ENCODE measurements around the gene PAFAH1B2.

The PAFAH1B2 gene

DNA sequence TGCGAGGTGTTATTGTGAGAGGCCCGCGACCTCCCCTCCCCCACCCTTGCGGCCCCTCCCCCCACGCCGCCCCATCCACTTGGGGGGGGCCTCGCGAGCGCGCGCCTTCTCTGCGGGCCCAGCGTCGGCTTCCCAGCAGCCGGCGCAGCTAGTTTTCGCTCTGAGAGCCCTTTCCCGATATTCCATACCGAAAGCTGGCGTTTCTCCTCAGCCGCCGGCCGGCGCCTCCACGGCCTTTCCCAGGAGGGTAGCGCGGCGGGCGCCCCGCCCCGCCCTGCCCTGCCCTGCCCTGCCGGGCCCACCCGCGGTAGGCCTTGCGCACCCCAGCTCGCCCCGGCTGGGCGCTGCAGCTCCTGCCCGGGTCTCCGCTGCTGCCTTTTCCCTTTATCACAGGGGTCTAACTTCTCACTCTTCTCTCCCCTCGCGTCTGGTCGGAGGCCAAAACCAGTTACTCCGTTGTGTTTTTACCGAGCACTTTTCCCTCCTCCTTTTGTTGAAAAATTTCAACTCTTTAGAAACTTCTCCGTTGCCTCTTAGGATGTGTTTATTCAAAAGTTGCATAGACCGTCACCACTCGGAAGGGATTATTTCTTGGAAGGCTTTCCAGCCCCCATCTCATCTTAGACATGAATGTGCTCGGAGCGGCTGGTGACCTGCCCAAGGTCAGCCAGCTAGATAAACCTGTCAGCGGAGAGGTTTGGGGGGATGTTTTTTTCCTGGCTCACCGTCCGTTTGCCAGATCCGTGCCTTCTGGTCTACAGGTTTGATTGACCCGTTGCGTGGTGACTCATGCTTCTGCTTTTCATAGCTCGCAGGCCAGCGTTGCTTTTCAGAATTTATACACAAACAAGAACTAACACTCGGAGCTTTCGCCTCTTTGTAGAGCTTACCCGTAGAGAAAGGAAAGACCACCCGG lies 648 bp downstream of the PAFAH1B2 start:
- H3K23ac ChIP-seq (ENCODE audit: low read depth, low read length, poor library complexity) = peak overlapping the region; percentile 99
- peak overlapping the region; percentile 46 for H2BK15ac ChIP-seq (ENCODE audit: low read length)
- peak overlapping the region; percentile 97 for H3K14ac ChIP-seq (ENCODE audit: low read length)
- peak overlapping the region; percentile 95 for H2AFZ ChIP-seq (ENCODE audit: low read length)
- no peak overlapping the region for H4K8ac ChIP-seq (ENCODE audit: low read depth, low read length)
- H2BK12ac ChIP-seq (ENCODE audit: low read length) = no peak overlapping the region
- H3K4me1 ChIP-seq (ENCODE audit: control insufficient read depth in 2 of 2, insufficient read depth in 1 of 2, low read depth in 1 of 2, low read length in 2 of 2) = peaks cover 3 to 4% of the 10 kb centered on the region in 2 donors
- peak overlapping the region; percentile 94 for H2BK5ac ChIP-seq (ENCODE audit: low read length)
- H3K4ac ChIP-seq (ENCODE audit: low read length) = no peak overlapping the region
- no CpG with 5 or more reads among the region's 62 CpGs for WGBS, 2 donors (ENCODE audit: extremely low coverage in 2 of 2, insufficient read length in 2 of 2, insufficient replicate concordance in 1 of 2)
- H2AK5ac ChIP-seq (ENCODE audit: low read depth, low read length) = peak overlapping the region; percentile 81
- peak overlapping the region; percentile 89 for H3K27ac ChIP-seq (replicated peaks; ENCODE audit: low read length)
- no peak overlapping the region for H4K91ac ChIP-seq (ENCODE audit: low read depth, low read length, poor library complexity)
- H3K79me1 ChIP-seq (ENCODE audit: low read depth, low read length) = peaks cover 5% of the 10 kb centered on the region
- peak overlapping the region; percentile 73 to 86 for H3K4me3 ChIP-seq (ENCODE audit: low read length in 2 of 2)
- H2BK120ac ChIP-seq (ENCODE audit: low read depth, low read length) = peak overlapping the region; percentile 61
- H3K27me3 ChIP-seq (ENCODE audit: control insufficient read depth in 3 of 3, insufficient read depth in 3 of 3, low read depth in 1 of 3, low read length in 3 of 3) = no peaks in the 10 kb centered on the region
- H3K9ac ChIP-seq (ENCODE audit: low read depth, low read length, poor library complexity) = peak overlapping the region; percentile 93
- H3K9me3 ChIP-seq (replicated peaks in 1 of 2; ENCODE audit: control insufficient read depth in 2 of 2, insufficient read depth in 1 of 2, low read depth in 1 of 2, low read length in 2 of 2) = no peaks in the 10 kb centered on the region
- H3K36me3 ChIP-seq (replicated peaks in 1 of 2; ENCODE audit: control insufficient read depth in 2 of 2, insufficient read depth in 2 of 2, low read length in 2 of 2) = peaks cover 7 to 37% of the 10 kb centered on the region in 2 donors
- H3K4me2 ChIP-seq (ENCODE audit: insufficient read depth, low read length, poor library complexity, severe bottlenecking) = peak overlapping the region; percentile 72
- peak overlapping the region; percentile 100 for H3K18ac ChIP-seq (ENCODE audit: low read length)
- peak; percentile 3 for DNase-seq (ENCODE audit: low spot score)

DNA sequence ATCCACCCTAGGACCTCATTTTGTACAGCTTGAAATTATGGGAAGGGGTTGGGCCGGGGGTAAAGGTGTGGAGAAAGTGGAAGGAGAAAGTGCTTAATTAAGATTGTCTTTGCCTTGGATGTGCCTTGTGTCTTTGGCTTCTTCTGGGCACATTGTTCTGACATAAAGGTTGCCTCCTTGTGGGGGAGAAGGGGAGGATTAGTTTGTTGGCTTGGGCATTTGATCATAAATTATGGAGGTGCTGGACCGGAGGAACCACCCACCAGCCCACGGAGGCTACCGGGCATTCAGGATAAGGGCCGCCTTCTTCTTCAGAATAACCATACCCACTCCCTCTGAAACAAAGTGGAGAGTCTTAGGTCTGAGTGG lies 1.3 kb downstream of the PAFAH1B2 start:
- H3K27ac ChIP-seq (replicated peaks; ENCODE audit: low read length) = no peak overlapping the region
- DNase-seq (ENCODE audit: low spot score) = peak; percentile 4
- no CpG with 5 or more reads among the region's 5 CpGs for WGBS, 2 donors (ENCODE audit: extremely low coverage in 2 of 2, insufficient read length in 2 of 2, insufficient replicate concordance in 1 of 2)

GRCh38 chr11:117146521-117146920 lies 2.4 kb downstream of the PAFAH1B2 start:
- Histone ChIP-seq H2BK120ac (ENCODE audit: low read depth, low read length) (no peak overlapping the region), H3K4me2 (ENCODE audit: insufficient read depth, low read length, poor library complexity, severe bottlenecking) (no peak overlapping the region), H4K91ac (ENCODE audit: low read depth, low read length, poor library complexity) (no peak overlapping the region), H4K8ac (ENCODE audit: low read depth, low read length) (no peak overlapping the region), H2AK5ac (ENCODE audit: low read depth, low read length) (no peak overlapping the region), H2BK5ac (ENCODE audit: low read length) (no peak overlapping the region), H2BK15ac (ENCODE audit: low read length) (no peak overlapping the region), H3K4me1 (ENCODE audit: control insufficient read depth in 2 of 2, insufficient read depth in 1 of 2, low read depth in 1 of 2, low read length in 2 of 2) (peaks cover 3 to 4% of the 10 kb centered on the region in 2 donors), H3K4ac (ENCODE audit: low read length) (no peak overlapping the region), H3K9ac (ENCODE audit: low read depth, low read length, poor library complexity) (no peak overlapping the region), H3K18ac (ENCODE audit: low read length) (no peak overlapping the region), H3K9me3 (replicated peaks in 1 of 2; ENCODE audit: control insufficient read depth in 2 of 2, insufficient read depth in 1 of 2, low read depth in 1 of 2, low read length in 2 of 2) (no peaks in the 10 kb centered on the region), H3K79me1 (ENCODE audit: low read depth, low read length) (peaks cover 5% of the 10 kb centered on the region), H3K36me3 (replicated peaks in 1 of 2; ENCODE audit: control insufficient read depth in 2 of 2, insufficient read depth in 2 of 2, low read length in 2 of 2) (peaks cover 7 to 48% of the 10 kb centered on the region in 2 donors), H3K27ac (replicated peaks; ENCODE audit: low read length) (no peak overlapping the region), H3K14ac (ENCODE audit: low read length) (no peak overlapping the region), H3K23ac (ENCODE audit: low read depth, low read length, poor library complexity) (no peak overlapping the region), H2BK12ac (ENCODE audit: low read length) (no peak overlapping the region), H3K4me3 (ENCODE audit: low read length in 2 of 2) (no peak overlapping the region), H3K27me3 (ENCODE audit: control insufficient read depth in 3 of 3, insufficient read depth in 3 of 3, low read depth in 1 of 3, low read length in 3 of 3) (no peaks in the 10 kb centered on the region), H2AFZ (ENCODE audit: low read length) (no peak overlapping the region)
- no CpG with 5 or more reads among the region's 10 CpGs for WGBS, 2 donors (ENCODE audit: extremely low coverage in 2 of 2, insufficient read length in 2 of 2, insufficient replicate concordance in 1 of 2)
- DNase-seq (ENCODE audit: low spot score) = no peak

More for the DNA sequence above, 1.3 kb downstream of the PAFAH1B2 start:
- H2BK15ac ChIP-seq (ENCODE audit: low read length) = no peak overlapping the region
- peaks cover 7 to 43% of the 10 kb centered on the region in 2 donors for H3K36me3 ChIP-seq (replicated peaks in 1 of 2; ENCODE audit: control insufficient read depth in 2 of 2, insufficient read depth in 2 of 2, low read length in 2 of 2)
- H4K8ac ChIP-seq (ENCODE audit: low read depth, low read length) = no peak overlapping the region
- H3K79me1 ChIP-seq (ENCODE audit: low read depth, low read length) = peaks cover 5% of the 10 kb centered on the region
- peak overlapping the region; percentile 73 to 86 for H3K4me3 ChIP-seq (ENCODE audit: low read length in 2 of 2)
- no peaks in the 10 kb centered on the region for H3K27me3 ChIP-seq (ENCODE audit: control insufficient read depth in 3 of 3, insufficient read depth in 3 of 3, low read depth in 1 of 3, low read length in 3 of 3)
- H2AFZ ChIP-seq (ENCODE audit: low read length) = no peak overlapping the region
- no peak overlapping the region for H3K23ac ChIP-seq (ENCODE audit: low read depth, low read length, poor library complexity)
- H3K9ac ChIP-seq (ENCODE audit: low read depth, low read length, poor library complexity) = no peak overlapping the region
- no peak overlapping the region for H2BK5ac ChIP-seq (ENCODE audit: low read length)
- no peak overlapping the region for H2BK12ac ChIP-seq (ENCODE audit: low read length)
- H3K4ac ChIP-seq (ENCODE audit: low read length) = no peak overlapping the region
- H3K4me2 ChIP-seq (ENCODE audit: insufficient read depth, low read length, poor library complexity, severe bottlenecking) = peak overlapping the region; percentile 72
- H3K14ac ChIP-seq (ENCODE audit: low read length) = no peak overlapping the region
- peaks cover 3 to 4% of the 10 kb centered on the region in 2 donors for H3K4me1 ChIP-seq (ENCODE audit: control insufficient read depth in 2 of 2, insufficient read depth in 1 of 2, low read depth in 1 of 2, low read length in 2 of 2)
- no peak overlapping the region for H2BK120ac ChIP-seq (ENCODE audit: low read depth, low read length)
- no peak overlapping the region for H4K91ac ChIP-seq (ENCODE audit: low read depth, low read length, poor library complexity)
- no peaks in the 10 kb centered on the region for H3K9me3 ChIP-seq (replicated peaks in 1 of 2; ENCODE audit: control insufficient read depth in 2 of 2, insufficient read depth in 1 of 2, low read depth in 1 of 2, low read length in 2 of 2)
- H2AK5ac ChIP-seq (ENCODE audit: low read depth, low read length) = no peak overlapping the region
- no peak overlapping the region for H3K18ac ChIP-seq (ENCODE audit: low read length)

- Histone ChIP-seq H3K9me3 (replicated peaks in 1 of 2; ENCODE audit: control insufficient read depth in 2 of 2, insufficient read depth in 1 of 2, low read depth in 1 of 2, low read length in 2 of 2) (peaks cover 0 to 3% of the 10 kb centered on the region in 2 donors), H3K9ac (ENCODE audit: low read depth, low read length, poor library complexity) (no peak overlapping the region), H3K4me2 (ENCODE audit: insufficient read depth, low read length, poor library complexity, severe bottlenecking) (no peak overlapping the region), H3K4ac (ENCODE audit: low read length) (no peak overlapping the region), H2BK12ac (ENCODE audit: low read length) (no peak overlapping the region), H4K91ac (ENCODE audit: low read depth, low read length, poor library complexity) (no peak overlapping the region), H3K18ac (ENCODE audit: low read length) (no peak overlapping the region), H2AK5ac (ENCODE audit: low read depth, low read length) (no peak overlapping the region), H3K27ac (replicated peaks; ENCODE audit: low read length) (no peak overlapping the region), H3K4me3 (ENCODE audit: low read length in 2 of 2) (no peak overlapping the region), H2AFZ (ENCODE audit: low read length) (no peak overlapping the region), H2BK5ac (ENCODE audit: low read length) (no peak overlapping the region), H3K14ac (ENCODE audit: low read length) (no peak overlapping the region), H3K79me1 (ENCODE audit: low read depth, low read length) (peaks cover 4% of the 10 kb centered on the region), H4K8ac (ENCODE audit: low read depth, low read length) (no peak overlapping the region), H3K36me3 (replicated peaks in 1 of 2; ENCODE audit: control insufficient read depth in 2 of 2, insufficient read depth in 2 of 2, low read length in 2 of 2) (peaks cover 12 to 87% of the 10 kb centered on the region in 2 donors), H3K27me3 (ENCODE audit: control insufficient read depth in 3 of 3, insufficient read depth in 3 of 3, low read depth in 1 of 3, low read length in 3 of 3) (no peaks in the 10 kb centered on the region), H2BK15ac (ENCODE audit: low read length) (no peak overlapping the region), H2BK120ac (ENCODE audit: low read depth, low read length) (no peak overlapping the region), H3K23ac (ENCODE audit: low read depth, low read length, poor library complexity) (no peak overlapping the region), H3K4me1 (ENCODE audit: control insufficient read depth in 2 of 2, insufficient read depth in 1 of 2, low read depth in 1 of 2, low read length in 2 of 2) (no peaks in the 10 kb centered on the region)
- DNase-seq (ENCODE audit: low spot score) = no peak
- no CpG with 5 or more reads among the region's 2 CpGs for WGBS, 2 donors (ENCODE audit: extremely low coverage in 2 of 2, insufficient read length in 2 of 2, insufficient replicate concordance in 1 of 2)
Measured at GRCh38 chr11:117152066-117152465, 8.0 kb downstream of the PAFAH1B2 start.

Measured in neuronal stem cell (in vitro differentiated cells).